K562 (cell line): ENCODE measurements around the gene TUBGCP6.

Experiments
- CEBPB ChIP-seq: fragments of 450-650 bp; IDR thresholded peaks from 2 replicates; pipeline ENCODE4 v1.6.1; 2016; ENCODE audit warnings: missing genetic modification characterization, missing compliant biosample characterization
- ETV5 ChIP-seq: sonication (generic); formaldehyde crosslinking; IDR thresholded peaks from 2 replicates; pipeline ENCODE4 v1.4.0; 2020; ENCODE audit warnings: low read depth, mild to moderate bottlenecking, missing genetic modification reagents
- ETV6 ChIP-seq, 3 experiments: fragments of 150-350 bp in 1 of 3; sonication (generic) in 1 of 3; formaldehyde crosslinking in 1 of 3; IDR thresholded peaks; 2 replicates each; pipeline versions ENCODE4 v1.6.1 to v1.8.0; 2014 to 2022; ENCODE audit warnings: borderline replicate concordance in 2 of 3, low read depth in 2 of 3, antibody characterized with exemption in 1 of 3, low read length in 1 of 3, mild to moderate bottlenecking in 1 of 3, missing genetic modification reagents in 1 of 3
- HMG20B ChIP-seq: fragments of 250-450 bp; sonication (Bioruptor Pico); IDR thresholded peaks from 2 replicates; pipeline ENCODE4 v1.5.0; 2021; ENCODE audit warnings: mild to moderate bottlenecking
- MAFK ChIP-seq: IDR thresholded peaks from 2 replicates; pipeline ENCODE4 v1.6.1; 2011; ENCODE audit warnings: low read length, improper control_type of control experiment
- SIRT6 ChIP-seq: IDR thresholded peaks from one replicate; pipeline ENCODE4 v1.6.1; 2012; ENCODE audit warnings: low read depth, mild to moderate bottlenecking, control low read depth, inconsistent platforms, low read length, moderate library complexity
- ZFX ChIP-seq: sonication (generic); formaldehyde crosslinking; IDR thresholded peaks from 2 replicates; pipeline ENCODE4 v1.8.0; 2022; ENCODE audit warnings: mild to moderate bottlenecking, missing genetic modification reagents, moderate library complexity
- ZNF174 ChIP-seq: fragments of 250-450 bp; sonication (Bioruptor Pico); IDR thresholded peaks from 2 replicates; pipeline ENCODE4 v1.4.0; 2020; ENCODE audit warnings: mild to moderate bottlenecking
- ZNF274 ChIP-seq: IDR thresholded peaks from 2 replicates; pipeline ENCODE4 v1.6.1; 2011; ENCODE audit warnings: low read depth, mild to moderate bottlenecking, low read length, moderate library complexity, borderline replicate concordance
- TF ChIP-seq, protein P1 (sequence below), 2 experiments: fragments of 450-650 bp; formaldehyde crosslinking in 1 of 2; IDR thresholded peaks; 2 replicates each; pipeline versions ENCODE4 v1.4.0 to v1.6.1; 2014 to 2020; ENCODE audit warnings: mild to moderate bottlenecking in 2 of 2, borderline replicate concordance in 1 of 2, low read depth in 1 of 2
- TF ChIP-seq, protein P2 (sequence below): fragments of 450-650 bp; conservative IDR thresholded peaks from 2 replicates; pipeline ENCODE4 v1.6.1; 2016; ENCODE audit warnings: missing genetic modification characterization, low read depth, mild to moderate bottlenecking, control low read depth, missing compliant biosample characterization
- TF ChIP-seq, protein P3 (sequence below), 2 experiments: fragments of 450-650 bp in 1 of 2; sonication (generic) in 1 of 2; formaldehyde crosslinking in 1 of 2; IDR thresholded peaks in 1 of 2; conservative IDR thresholded peaks in 1 of 2; 2 replicates each; pipeline versions ENCODE4 v1.6.1 to v1.8.1; 2016 to 2023; ENCODE audit warnings: mild to moderate bottlenecking in 2 of 2, moderate library complexity in 2 of 2, inconsistent platforms in 1 of 2, missing genetic modification reagents in 1 of 2
- TF ChIP-seq, protein P4 (sequence below), 3 experiments: IDR thresholded peaks in 2 of 3; conservative IDR thresholded peaks in 1 of 3; 2 replicates each; pipeline ENCODE4 v1.5.1; 2011 to 2012; ENCODE audit warnings: low read length in 3 of 3, mild to moderate bottlenecking in 3 of 3, control low read depth in 2 of 3, improper control_type of control experiment in 1 of 3, inconsistent platforms in 1 of 3, low read depth in 1 of 3, mixed read lengths in 1 of 3, moderate library complexity in 1 of 3; ENCODE audit not compliant: insufficient read depth in 2 of 3
- TF ChIP-seq, protein P5 (sequence below): fragments of 250-450 bp; sonication (Bioruptor Pico); IDR thresholded peaks from 2 replicates; pipeline ENCODE4 v1.5.0; 2021; ENCODE audit warnings: mild to moderate bottlenecking, borderline replicate concordance

DNA sequence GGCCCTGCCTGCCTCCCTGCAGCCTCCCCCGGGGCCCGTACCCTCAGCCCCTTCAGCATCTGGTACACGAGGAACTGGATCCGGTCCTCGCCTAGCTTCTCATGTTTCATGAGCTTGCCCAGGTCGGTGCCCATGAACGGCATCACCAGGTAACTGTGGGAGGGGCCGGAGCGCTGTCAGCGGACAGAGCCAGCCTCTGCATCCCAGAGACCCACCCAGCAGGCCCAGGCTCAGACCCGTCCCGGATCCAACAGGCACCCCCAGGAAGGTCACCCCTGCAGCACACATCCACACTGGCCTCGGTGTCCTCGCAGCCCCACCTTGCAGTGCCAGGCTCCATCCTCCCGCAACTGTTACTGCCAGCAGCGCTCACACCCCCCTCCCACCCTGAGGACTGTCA is 12.2 kb upstream of the TUBGCP6 start:
- TF ChIP-seq HMG20B (CRISPR knock-in tag), result no peak
- TF ChIP-seq, protein P1, sequence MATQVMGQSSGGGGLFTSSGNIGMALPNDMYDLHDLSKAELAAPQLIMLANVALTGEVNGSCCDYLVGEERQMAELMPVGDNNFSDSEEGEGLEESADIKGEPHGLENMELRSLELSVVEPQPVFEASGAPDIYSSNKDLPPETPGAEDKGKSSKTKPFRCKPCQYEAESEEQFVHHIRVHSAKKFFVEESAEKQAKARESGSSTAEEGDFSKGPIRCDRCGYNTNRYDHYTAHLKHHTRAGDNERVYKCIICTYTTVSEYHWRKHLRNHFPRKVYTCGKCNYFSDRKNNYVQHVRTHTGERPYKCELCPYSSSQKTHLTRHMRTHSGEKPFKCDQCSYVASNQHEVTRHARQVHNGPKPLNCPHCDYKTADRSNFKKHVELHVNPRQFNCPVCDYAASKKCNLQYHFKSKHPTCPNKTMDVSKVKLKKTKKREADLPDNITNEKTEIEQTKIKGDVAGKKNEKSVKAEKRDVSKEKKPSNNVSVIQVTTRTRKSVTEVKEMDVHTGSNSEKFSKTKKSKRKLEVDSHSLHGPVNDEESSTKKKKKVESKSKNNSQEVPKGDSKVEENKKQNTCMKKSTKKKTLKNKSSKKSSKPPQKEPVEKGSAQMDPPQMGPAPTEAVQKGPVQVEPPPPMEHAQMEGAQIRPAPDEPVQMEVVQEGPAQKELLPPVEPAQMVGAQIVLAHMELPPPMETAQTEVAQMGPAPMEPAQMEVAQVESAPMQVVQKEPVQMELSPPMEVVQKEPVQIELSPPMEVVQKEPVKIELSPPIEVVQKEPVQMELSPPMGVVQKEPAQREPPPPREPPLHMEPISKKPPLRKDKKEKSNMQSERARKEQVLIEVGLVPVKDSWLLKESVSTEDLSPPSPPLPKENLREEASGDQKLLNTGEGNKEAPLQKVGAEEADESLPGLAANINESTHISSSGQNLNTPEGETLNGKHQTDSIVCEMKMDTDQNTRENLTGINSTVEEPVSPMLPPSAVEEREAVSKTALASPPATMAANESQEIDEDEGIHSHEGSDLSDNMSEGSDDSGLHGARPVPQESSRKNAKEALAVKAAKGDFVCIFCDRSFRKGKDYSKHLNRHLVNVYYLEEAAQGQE (IDR thresholded peaks at IDR 0.05; ENCODE audit: borderline replicate concordance), result no peak
- TF ChIP-seq, protein P1 (CRISPR knock-in tag; IDR thresholded peaks at IDR 0.05; ENCODE audit: low read depth), result no peak
- TF ChIP-seq, protein P2, sequence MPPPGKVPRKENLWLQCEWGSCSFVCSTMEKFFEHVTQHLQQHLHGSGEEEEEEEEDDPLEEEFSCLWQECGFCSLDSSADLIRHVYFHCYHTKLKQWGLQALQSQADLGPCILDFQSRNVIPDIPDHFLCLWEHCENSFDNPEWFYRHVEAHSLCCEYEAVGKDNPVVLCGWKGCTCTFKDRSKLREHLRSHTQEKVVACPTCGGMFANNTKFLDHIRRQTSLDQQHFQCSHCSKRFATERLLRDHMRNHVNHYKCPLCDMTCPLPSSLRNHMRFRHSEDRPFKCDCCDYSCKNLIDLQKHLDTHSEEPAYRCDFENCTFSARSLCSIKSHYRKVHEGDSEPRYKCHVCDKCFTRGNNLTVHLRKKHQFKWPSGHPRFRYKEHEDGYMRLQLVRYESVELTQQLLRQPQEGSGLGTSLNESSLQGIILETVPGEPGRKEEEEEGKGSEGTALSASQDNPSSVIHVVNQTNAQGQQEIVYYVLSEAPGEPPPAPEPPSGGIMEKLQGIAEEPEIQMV (tag), result no peak
- TF ChIP-seq, protein P3, sequence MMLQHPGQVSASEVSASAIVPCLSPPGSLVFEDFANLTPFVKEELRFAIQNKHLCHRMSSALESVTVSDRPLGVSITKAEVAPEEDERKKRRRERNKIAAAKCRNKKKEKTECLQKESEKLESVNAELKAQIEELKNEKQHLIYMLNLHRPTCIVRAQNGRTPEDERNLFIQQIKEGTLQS (IDR thresholded peaks at IDR 0.05), result no peak
- TF ChIP-seq, protein P3 (CRISPR knock-in tag; conservative IDR thresholded peaks at IDR 0.05), result no peak
- no peak for TF ChIP-seq ETV6 (IDR thresholded peaks at IDR 0.05; ENCODE audit: borderline replicate concordance in 1 of 2, low read depth in 2 of 2, low read length in 1 of 2)
- TF ChIP-seq ETV6 (CRISPR knock-in tag; IDR thresholded peaks at IDR 0.05; ENCODE audit: borderline replicate concordance), result no peak
- no peak for TF ChIP-seq SIRT6
- TF ChIP-seq ZNF274, result no peak
- no peak for TF ChIP-seq CEBPB (tag)
- no peak for TF ChIP-seq MAFK
- TF ChIP-seq ETV5 (CRISPR knock-in tag), result no peak
- TF ChIP-seq, protein P4, sequence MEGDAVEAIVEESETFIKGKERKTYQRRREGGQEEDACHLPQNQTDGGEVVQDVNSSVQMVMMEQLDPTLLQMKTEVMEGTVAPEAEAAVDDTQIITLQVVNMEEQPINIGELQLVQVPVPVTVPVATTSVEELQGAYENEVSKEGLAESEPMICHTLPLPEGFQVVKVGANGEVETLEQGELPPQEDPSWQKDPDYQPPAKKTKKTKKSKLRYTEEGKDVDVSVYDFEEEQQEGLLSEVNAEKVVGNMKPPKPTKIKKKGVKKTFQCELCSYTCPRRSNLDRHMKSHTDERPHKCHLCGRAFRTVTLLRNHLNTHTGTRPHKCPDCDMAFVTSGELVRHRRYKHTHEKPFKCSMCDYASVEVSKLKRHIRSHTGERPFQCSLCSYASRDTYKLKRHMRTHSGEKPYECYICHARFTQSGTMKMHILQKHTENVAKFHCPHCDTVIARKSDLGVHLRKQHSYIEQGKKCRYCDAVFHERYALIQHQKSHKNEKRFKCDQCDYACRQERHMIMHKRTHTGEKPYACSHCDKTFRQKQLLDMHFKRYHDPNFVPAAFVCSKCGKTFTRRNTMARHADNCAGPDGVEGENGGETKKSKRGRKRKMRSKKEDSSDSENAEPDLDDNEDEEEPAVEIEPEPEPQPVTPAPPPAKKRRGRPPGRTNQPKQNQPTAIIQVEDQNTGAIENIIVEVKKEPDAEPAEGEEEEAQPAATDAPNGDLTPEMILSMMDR (IDR thresholded peaks at IDR 0.05 in 2 of 3, conservative IDR thresholded peaks at IDR 0.05 in 1 of 3; ENCODE audit: insufficient read depth in 2 of 3, low read depth in 1 of 3, low read length in 3 of 3), result no peak
- TF ChIP-seq, protein P5, sequence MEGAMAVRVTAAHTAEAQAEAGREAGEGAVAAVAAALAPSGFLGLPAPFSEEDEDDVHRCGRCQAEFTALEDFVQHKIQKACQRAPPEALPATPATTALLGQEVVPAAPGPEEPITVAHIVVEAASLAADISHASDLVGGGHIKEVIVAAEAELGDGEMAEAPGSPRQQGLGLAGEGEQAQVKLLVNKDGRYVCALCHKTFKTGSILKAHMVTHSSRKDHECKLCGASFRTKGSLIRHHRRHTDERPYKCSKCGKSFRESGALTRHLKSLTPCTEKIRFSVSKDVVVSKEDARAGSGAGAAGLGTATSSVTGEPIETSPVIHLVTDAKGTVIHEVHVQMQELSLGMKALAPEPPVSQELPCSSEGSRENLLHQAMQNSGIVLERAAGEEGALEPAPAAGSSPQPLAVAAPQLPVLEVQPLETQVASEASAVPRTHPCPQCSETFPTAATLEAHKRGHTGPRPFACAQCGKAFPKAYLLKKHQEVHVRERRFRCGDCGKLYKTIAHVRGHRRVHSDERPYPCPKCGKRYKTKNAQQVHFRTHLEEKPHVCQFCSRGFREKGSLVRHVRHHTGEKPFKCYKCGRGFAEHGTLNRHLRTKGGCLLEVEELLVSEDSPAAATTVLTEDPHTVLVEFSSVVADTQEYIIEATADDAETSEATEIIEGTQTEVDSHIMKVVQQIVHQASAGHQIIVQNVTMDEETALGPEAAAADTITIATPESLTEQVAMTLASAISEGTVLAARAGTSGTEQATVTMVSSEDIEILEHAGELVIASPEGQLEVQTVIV (CRISPR knock-in tag), result no peak
- no peak for TF ChIP-seq ZNF174 (CRISPR knock-in tag)
- no peak for TF ChIP-seq ZFX (CRISPR knock-in tag)
